H7 (cell line): ENCODE measurements around the gene FAM13A. TPM values are rescaled to one million over a fixed set of nuclear protein-coding genes. Genes with fewer than 3 reads are reported as not detected.
"Not testable (repeated sequence)": the region's sequence is repeated elsewhere in the genome, so short reads cannot be mapped to it uniquely, and the experiment has no call there.

Experiments
- DNase-seq: peaks from one replicate; pipeline ENCODE4 v3.0.0; 2012
- H3K27me3 ChIP-seq: 2 replicates; pipeline ENCODE4 v1.6.0; 2011; ENCODE audit warnings: mild to moderate bottlenecking, low read length; ENCODE audit not compliant: control insufficient read depth, insufficient read depth
- H3K36me3 ChIP-seq: replicated peaks from 2 replicates; pipeline ENCODE4 v1.5.1; 2011; ENCODE audit warnings: low read length; ENCODE audit not compliant: control insufficient read depth, insufficient read depth
- H3K4me3 ChIP-seq: 2 replicates; pipeline ENCODE4 v1.5.1; 2011; ENCODE audit warnings: low read depth, mild to moderate bottlenecking, control low read depth, low read length, moderate library complexity; ENCODE audit not compliant: insufficient read depth
- total RNA-seq: library from RNA; depleted of rRNA; stranded (reverse); fragments of >200 nt; shearing (Covaris generic); gene quantifications from 2 replicates; pipeline ENCODE4 v1.2.3, GENCODE V29; 2014

Gene FAM13A
- total RNA-seq, 1 experiment from 2014 or later = 7.1 TPM

- no peaks in the 10 kb centered on the region for H3K36me3 ChIP-seq
- no peaks in the 10 kb centered on the region for H3K27me3 ChIP-seq
- no peak for DNase-seq
- no peak overlapping the region for H3K4me3 ChIP-seq
Observed at GRCh38 chr4:88999392-88999930, 57.5 kb downstream of the FAM13A start.

- no peaks in the 10 kb centered on the region for H3K27me3 ChIP-seq
- no peaks in the 10 kb centered on the region for H3K36me3 ChIP-seq
- DNase-seq = no peak
- no peak overlapping the region for H3K4me3 ChIP-seq
Observed at GRCh38 chr4:88998891-88999290, 58.1 kb downstream of the FAM13A start.

GRCh38 chr4:88998001-88998400 lies 59.0 kb downstream of the FAM13A start:
- H3K4me3 ChIP-seq = no peak overlapping the region
- DNase-seq = no peak
- H3K36me3 ChIP-seq = no peaks in the 10 kb centered on the region
- H3K27me3 ChIP-seq = no peaks in the 10 kb centered on the region

- no peak overlapping the region for H3K4me3 ChIP-seq
- H3K36me3 ChIP-seq = no peaks in the 10 kb centered on the region
- H3K27me3 ChIP-seq = no peaks in the 10 kb centered on the region
- no peak for DNase-seq
Observed at GRCh38 chr4:88995874-88996273, 61.1 kb downstream of the FAM13A start.

- DNase-seq, H3K4me3 ChIP-seq, H3K27me3 ChIP-seq, H3K36me3 ChIP-seq: not testable (repeated sequence)
Observed at GRCh38 chr4:88995257-88995656, 61.7 kb downstream of the FAM13A start.

- Histone ChIP-seq H3K27me3 (no peaks in the 10 kb centered on the region), H3K4me3 (no peak overlapping the region), H3K36me3 (no peaks in the 10 kb centered on the region)
- no peak for DNase-seq
Observed at GRCh38 chr4:88993246-88993645, 63.7 kb downstream of the FAM13A start.

- Histone ChIP-seq H3K36me3 (no peaks in the 10 kb centered on the region), H3K4me3 (no peak overlapping the region), H3K27me3 (no peaks in the 10 kb centered on the region)
- DNase-seq = no peak
Observed at GRCh38 chr4:88991746-88992145, 65.2 kb downstream of the FAM13A start.

- H3K4me3 ChIP-seq = no peak overlapping the region
- H3K36me3 ChIP-seq = no peaks in the 10 kb centered on the region
- DNase-seq = no peak
Observed at GRCh38 chr4:88989990-88990389, 67.0 kb downstream of the FAM13A start.

GRCh38 chr4:88985088-88985773 lies 71.8 kb downstream of the FAM13A start:
- Histone ChIP-seq H3K27me3 (no peaks in the 10 kb centered on the region), H3K36me3 (no peaks in the 10 kb centered on the region), H3K4me3 (no peak overlapping the region)
- no peak for DNase-seq

More at GRCh38 chr4:88989990-88990389, 67.0 kb downstream of the FAM13A start:
- H3K27me3 ChIP-seq = no peaks in the 10 kb centered on the region

- no peak for DNase-seq
- H3K27me3 ChIP-seq = no peaks in the 10 kb centered on the region
- no peaks in the 10 kb centered on the region for H3K36me3 ChIP-seq
- no peak overlapping the region for H3K4me3 ChIP-seq
Observed at GRCh38 chr4:88982757-88983156, 74.2 kb downstream of the FAM13A start.

- no peak for DNase-seq
- no peaks in the 10 kb centered on the region for H3K27me3 ChIP-seq
- H3K4me3 ChIP-seq = no peak overlapping the region
- H3K36me3 ChIP-seq = no peaks in the 10 kb centered on the region
Observed at GRCh38 chr4:88981993-88982392, 75.0 kb downstream of the FAM13A start.

- Histone ChIP-seq H3K4me3 (no peak overlapping the region), H3K27me3 (no peaks in the 10 kb centered on the region), H3K36me3 (no peaks in the 10 kb centered on the region)
- no peak for DNase-seq
Observed at GRCh38 chr4:88981556-88981955, 75.4 kb downstream of the FAM13A start.

- H3K4me3 ChIP-seq = no peak overlapping the region
- H3K27me3 ChIP-seq = no peaks in the 10 kb centered on the region
- DNase-seq = no peak
- no peaks in the 10 kb centered on the region for H3K36me3 ChIP-seq
Observed at GRCh38 chr4:88979276-88979675, 77.7 kb downstream of the FAM13A start.

GRCh38 chr4:88976775-88977035 lies 80.3 kb downstream of the FAM13A start:
- H3K4me3 ChIP-seq = no peak overlapping the region
- no peaks in the 10 kb centered on the region for H3K36me3 ChIP-seq
- no peak for DNase-seq
- no peaks in the 10 kb centered on the region for H3K27me3 ChIP-seq

- no peaks in the 10 kb centered on the region for H3K27me3 ChIP-seq
- H3K4me3 ChIP-seq = no peak overlapping the region
- DNase-seq = no peak
Observed at GRCh38 chr4:88975958-88976774, 80.8 kb downstream of the FAM13A start.

More at GRCh38 chr4:88975958-88976774, 80.8 kb downstream of the FAM13A start:
- no peaks in the 10 kb centered on the region for H3K36me3 ChIP-seq
